ENCODE data around the gene TNXB. TPM values are rescaled to one million over a fixed set of nuclear protein-coding genes. Genes with fewer than 3 reads are reported as not detected.
"Not testable (repeated sequence)": the region's sequence is repeated elsewhere in the genome, so short reads cannot be mapped to it uniquely, and the experiment has no call there.

TNXB gene
- total RNA-seq, 1 donor from 2014 or later: 207 TPM

DNA sequence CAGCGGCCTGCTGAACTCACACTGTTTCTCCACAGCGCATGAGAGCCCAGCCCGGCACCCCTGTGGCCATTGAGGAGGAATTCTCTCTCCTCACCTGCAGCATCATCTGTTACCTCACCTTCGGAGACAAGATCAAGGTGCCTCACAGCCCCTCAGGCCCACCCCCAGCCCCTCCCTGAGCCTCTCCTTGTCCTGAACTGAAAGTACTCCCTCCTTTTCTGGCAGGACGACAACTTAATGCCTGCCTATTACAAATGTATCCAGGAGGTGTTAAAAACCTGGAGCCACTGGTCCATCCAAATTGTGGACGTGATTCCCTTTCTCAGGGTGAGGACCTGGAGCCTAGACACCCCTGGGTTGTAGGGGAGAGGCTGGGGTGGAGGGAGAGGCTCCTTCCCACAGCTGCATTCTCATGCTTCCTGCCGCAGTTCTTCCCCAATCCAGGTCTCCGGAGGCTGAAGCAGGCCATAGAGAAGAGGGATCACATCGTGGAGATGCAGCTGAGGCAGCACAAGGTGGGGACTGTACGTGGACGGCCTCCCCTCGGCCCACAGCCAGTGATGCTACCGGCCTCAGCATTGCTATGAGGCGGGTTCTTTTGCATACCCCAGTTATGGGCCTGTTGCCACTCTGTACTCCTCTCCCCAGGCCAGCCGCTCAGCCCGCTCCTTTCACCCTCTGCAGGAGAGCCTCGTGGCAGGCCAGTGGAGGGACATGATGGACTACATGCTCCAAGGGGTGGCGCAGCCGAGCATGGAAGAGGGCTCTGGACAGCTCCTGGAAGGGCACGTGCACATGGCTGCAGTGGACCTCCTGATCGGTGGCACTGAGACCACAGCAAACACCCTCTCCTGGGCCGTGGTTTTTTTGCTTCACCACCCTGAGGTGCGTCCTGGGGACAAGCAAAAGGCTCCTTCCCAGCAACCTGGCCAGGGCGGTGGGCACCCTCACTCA is 69.5 kb downstream of the TNXB start:
- H3K36me3 ChIP-seq; H3K4me3 ChIP-seq; H3K27me3 ChIP-seq; DNase-seq (ENCODE audit: extremely low spot score in 2 of 2); H3K27ac ChIP-seq; H3K9me3 ChIP-seq; intact Hi-C loops (cut with DNase I); H3K4me1 ChIP-seq: not testable (repeated sequence)

DNA sequence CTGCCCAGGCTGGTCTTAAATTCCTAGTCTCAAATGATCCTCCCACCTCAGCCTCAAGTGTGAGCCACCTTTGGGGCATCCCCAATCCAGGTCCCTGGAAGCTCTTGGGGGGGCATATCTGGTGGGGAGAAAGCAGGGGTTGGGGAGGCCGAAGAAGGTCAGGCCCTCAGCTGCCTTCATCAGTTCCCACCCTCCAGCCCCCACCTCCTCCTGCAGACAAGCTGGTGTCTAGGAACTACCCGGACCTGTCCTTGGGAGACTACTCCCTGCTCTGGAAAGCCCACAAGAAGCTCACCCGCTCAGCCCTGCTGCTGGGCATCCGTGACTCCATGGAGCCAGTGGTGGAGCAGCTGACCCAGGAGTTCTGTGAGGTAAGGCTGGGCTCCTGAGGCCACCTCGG is 70.3 kb downstream of the TNXB start:
- intact Hi-C loops (cut with DNase I); H3K27me3 ChIP-seq; DNase-seq (ENCODE audit: extremely low spot score in 2 of 2); H3K36me3 ChIP-seq; H3K4me1 ChIP-seq; H3K27ac ChIP-seq; H3K9me3 ChIP-seq; H3K4me3 ChIP-seq: not testable (repeated sequence)

DNA sequence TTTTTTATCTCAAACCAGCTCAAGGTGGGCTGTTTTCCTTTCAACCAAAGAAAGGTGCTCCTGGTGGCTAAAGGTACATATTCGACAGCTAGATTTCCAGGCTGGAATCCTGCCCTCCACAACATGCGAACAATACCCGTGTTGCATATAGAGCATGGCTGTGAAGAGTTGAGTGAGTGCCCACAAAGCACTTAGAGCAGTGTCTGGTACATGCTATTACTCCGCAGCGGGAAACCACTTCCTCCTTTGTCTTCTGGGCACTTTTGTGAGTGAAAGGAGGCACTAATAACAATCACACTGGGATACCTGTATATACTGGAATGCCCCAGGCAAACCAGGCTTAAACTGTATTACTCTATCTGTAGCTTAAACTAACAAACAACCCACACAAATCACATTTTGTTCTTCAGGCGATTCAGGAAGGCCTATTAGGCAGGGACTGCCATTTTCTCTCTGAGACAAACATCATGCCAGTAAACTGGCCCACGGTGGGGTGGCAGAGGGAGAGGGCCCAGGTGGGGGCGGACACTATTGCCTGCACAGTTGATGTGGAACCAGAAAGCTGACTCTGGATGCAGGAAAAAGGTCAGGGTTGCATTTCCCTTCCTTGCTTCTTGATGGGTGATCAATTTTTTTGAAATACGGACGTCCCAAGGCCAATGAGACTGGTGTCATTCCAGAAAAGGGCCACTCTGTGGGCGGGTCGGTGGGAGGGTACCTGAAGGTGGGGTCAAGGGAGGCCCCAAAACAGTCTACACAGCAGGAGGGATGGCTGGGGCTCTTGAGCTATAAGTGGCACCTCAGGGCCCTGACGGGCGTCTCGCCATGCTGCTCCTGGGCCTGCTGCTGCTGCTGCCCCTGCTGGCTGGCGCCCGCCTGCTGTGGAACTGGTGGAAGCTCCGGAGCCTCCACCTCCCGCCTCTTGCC is 71.3 kb downstream of the TNXB start, which contains the start of gene CYP21A2:
TSS of gene CYP21A2 (plus strand) at position 818 of the 927 bp plus-strand sequence. CDS start at position 826, 8 bp downstream.
- DNase-seq (ENCODE audit: extremely low spot score in 2 of 2); intact Hi-C loops (cut with DNase I); H3K27me3 ChIP-seq; H3K4me1 ChIP-seq; H3K4me3 ChIP-seq; H3K9me3 ChIP-seq; H3K36me3 ChIP-seq; H3K27ac ChIP-seq: not testable (repeated sequence)

DNA sequence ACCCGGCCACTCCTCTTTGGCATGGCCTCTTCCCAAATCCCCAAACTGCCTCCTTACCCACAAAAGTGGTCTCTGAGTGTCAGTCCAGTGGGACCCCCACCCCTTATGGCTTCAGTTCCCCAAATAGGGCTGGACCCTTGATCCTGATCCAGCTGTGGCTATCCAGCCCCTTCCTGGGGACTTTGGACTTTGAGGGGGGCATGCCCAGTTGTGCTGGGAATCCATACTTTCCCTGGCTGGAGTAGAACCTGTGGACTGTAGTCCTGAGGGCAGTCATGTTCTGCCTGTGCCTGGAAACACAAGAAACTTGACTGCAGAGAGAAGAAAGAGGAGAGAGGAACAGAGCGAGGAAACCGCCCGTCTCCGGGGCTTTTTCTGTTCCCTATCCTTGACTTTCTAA is 72.0 kb downstream of the TNXB start:
- H3K27ac ChIP-seq; H3K27me3 ChIP-seq; H3K4me3 ChIP-seq; H3K9me3 ChIP-seq; H3K4me1 ChIP-seq; H3K36me3 ChIP-seq; DNase-seq (ENCODE audit: extremely low spot score in 2 of 2); intact Hi-C loops (cut with DNase I): not testable (repeated sequence)

DNA sequence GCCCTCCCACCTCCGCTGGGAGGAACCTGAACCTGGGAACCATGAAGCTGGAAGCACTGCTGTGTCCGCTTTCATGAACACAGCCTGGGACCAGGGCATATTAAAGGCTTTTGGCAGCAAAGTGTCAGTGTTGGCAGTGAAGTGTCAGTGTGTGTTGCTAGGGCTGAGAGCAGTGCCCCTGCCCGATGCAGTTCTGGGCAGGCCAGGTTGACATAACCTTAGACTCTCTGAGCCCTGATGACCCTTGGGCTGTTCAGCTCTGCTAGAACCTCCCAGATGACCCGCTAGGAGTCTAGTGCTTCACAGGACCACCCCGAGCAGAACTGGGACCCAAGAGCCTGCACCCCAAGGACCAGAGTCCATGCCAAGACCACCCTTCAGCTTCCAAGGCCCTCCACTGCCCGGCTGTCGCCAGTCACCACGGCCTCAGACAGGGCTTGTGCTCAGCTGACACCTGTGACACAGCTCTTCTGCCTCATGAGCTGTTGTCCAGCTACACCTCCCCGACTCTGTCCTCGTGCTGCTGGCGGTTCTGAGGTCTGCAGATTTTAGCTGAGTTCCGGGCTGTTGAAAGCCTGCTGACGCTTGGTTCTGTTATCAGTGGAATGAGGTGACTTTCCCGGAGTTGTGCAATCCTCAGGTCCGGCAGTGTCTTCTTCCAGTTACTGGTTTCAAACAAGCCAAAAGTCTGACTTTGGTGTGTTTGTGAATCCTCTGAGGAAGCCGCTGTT is 73.7 kb downstream of the TNXB start:
- intact Hi-C loops (cut with DNase I); H3K27ac ChIP-seq; H3K27me3 ChIP-seq; H3K9me3 ChIP-seq; H3K4me1 ChIP-seq; H3K4me3 ChIP-seq; DNase-seq (ENCODE audit: extremely low spot score in 2 of 2); H3K36me3 ChIP-seq: not testable (repeated sequence)

DNA sequence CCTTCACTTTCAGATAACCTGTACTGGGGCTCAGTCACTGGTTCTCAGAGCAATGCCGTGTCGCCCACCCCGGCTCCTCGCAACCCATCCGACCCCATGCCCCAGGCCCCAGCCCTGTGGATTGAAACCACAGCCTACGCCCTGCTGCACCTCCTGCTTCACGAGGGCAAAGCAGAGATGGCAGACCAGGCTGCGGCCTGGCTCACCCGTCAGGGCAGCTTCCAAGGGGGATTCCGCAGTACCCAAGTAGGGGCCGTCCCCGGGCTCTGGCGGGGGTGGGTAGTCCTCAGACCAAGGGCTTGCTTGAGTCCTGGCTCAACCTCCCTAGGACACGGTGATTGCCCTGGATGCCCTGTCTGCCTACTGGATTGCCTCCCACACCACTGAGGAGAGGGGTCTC is 79.6 kb downstream of the TNXB start:
- H3K36me3 ChIP-seq; H3K4me3 ChIP-seq; H3K9me3 ChIP-seq; H3K27me3 ChIP-seq; H3K4me1 ChIP-seq; DNase-seq (ENCODE audit: extremely low spot score in 2 of 2); intact Hi-C loops (cut with DNase I); H3K27ac ChIP-seq: not testable (repeated sequence)

DNA sequence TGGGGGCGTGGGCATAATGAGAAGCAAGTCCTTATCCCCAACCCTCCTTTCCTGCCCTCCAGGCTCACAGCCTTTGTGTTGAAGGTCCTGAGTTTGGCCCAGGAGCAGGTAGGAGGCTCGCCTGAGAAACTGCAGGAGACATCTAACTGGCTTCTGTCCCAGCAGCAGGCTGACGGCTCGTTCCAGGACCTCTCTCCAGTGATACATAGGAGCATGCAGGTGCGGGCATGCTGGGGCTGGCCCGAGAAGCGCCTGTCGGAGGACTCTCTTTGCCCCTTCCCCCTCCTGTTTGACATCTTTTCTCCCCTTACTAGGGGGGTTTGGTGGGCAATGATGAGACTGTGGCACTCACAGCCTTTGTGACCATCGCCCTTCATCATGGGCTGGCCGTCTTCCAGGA is 80.5 kb downstream of the TNXB start:
- H3K4me3 ChIP-seq; H3K36me3 ChIP-seq; H3K9me3 ChIP-seq; H3K4me1 ChIP-seq; H3K27me3 ChIP-seq; intact Hi-C loops (cut with DNase I); DNase-seq (ENCODE audit: extremely low spot score in 2 of 2); H3K27ac ChIP-seq: not testable (repeated sequence)

DNA sequence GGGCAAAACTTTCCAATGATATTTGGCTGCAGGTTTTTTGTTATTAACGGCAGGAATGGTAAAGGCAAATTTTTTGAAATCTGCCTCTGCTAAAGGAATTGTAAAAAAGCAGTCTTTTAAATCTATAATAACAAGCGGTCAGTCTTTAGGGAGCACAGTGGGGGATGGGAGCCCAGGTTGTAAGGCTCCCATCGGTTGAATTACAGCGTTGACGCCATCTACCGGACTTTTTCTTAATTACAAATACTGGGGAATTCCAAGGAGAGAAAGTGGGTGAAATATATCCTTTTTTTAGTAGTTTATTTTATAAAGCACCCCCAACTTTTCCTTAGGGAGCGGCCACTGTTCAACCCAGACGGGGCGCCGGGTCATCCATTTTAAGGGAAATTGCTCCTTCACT is 87.0 kb downstream of the TNXB start:
- H3K4me1 ChIP-seq; H3K9me3 ChIP-seq; H3K27me3 ChIP-seq; intact Hi-C loops (cut with DNase I); DNase-seq (ENCODE audit: extremely low spot score in 2 of 2); H3K27ac ChIP-seq; H3K4me3 ChIP-seq; H3K36me3 ChIP-seq: not testable (repeated sequence)

DNA sequence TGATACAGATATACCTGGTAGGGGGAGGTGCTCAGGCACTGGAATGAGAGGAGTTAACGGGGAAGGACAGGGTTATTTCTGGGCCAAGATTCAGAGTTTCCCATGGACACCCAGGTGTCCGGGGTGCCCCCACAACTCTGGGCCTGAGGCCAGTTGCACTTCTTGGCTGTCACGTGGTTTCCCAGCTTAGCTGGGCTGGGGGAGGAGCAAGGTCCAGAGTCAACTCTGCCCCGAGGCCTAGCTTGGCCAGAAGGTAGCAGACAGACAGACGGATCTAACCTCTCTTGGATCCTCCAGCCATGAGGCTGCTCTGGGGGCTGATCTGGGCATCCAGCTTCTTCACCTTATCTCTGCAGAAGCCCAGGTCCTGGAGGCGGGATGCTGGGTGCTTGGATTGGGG is 94.6 kb downstream of the TNXB start, which contains the start of gene C4B:
TSS of gene C4B (plus strand) at position 249 of the 400 bp plus-strand sequence. CDS start at position 300, 51 bp downstream.
- DNase-seq (ENCODE audit: extremely low spot score in 2 of 2); H3K27ac ChIP-seq; H3K4me1 ChIP-seq; intact Hi-C loops (cut with DNase I); H3K9me3 ChIP-seq; H3K36me3 ChIP-seq; H3K4me3 ChIP-seq; H3K27me3 ChIP-seq: not testable (repeated sequence)

DNA sequence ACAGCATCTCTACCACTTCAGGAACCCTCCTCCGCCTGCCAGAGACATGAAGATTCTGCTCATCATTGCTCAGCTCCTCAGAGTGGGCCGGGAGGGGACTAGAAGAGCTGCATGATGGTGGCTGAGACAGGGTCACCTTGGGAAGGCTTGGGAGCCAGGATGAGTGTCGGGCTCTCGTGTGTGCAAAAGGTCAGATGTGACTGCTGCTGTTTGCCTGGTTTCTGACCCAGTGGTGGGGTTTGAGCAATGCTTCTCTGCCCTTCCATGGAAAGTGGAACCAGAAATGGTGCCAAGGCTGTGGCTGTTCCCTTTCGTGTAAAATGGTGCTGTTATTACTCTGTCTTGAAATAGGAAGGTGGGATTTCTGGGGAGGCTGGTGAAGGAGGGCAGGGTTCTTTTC is 95.4 kb downstream of the TNXB start:
- H3K4me1 ChIP-seq; H3K9me3 ChIP-seq; intact Hi-C loops (cut with DNase I); H3K27me3 ChIP-seq; DNase-seq (ENCODE audit: extremely low spot score in 2 of 2); H3K36me3 ChIP-seq; H3K27ac ChIP-seq; H3K4me3 ChIP-seq: not testable (repeated sequence)

DNA sequence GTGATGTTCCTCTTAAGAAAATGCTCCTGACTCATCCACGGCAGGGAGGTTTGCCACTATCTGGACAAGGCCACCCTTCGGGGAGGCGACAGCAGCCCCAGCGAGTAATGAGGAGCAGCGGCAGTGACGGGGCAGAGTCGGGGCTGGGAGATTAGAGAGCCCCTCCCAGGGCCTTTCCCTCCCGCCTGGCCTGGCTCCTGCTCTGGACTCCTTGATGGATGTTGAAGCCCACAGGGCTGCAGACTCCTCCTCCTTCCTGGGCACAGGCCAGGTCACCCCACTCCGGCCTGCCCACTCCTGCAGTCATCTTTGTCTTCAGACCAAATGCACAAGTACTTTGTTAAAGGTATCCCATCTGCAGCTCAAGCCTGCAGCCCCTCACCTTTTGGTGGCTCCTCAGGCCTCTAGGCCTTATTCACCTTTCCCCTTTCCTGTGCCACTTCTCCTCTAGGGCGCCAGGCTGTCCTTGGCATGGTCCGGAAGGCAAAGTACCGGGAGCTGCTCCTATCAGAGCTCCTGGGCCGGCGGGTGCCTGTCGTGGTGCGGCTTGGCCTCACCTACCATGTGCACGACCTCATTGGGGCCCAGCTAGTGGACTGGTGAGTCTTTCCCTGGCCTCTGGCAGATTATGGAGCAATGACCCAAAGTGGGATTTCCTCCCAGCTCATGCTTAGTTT is 96.1 kb downstream of the TNXB start:
- intact Hi-C loops (cut with DNase I); H3K27ac ChIP-seq; H3K36me3 ChIP-seq; H3K9me3 ChIP-seq; DNase-seq (ENCODE audit: extremely low spot score in 2 of 2); H3K27me3 ChIP-seq; H3K4me1 ChIP-seq; H3K4me3 ChIP-seq: not testable (repeated sequence)

DNA sequence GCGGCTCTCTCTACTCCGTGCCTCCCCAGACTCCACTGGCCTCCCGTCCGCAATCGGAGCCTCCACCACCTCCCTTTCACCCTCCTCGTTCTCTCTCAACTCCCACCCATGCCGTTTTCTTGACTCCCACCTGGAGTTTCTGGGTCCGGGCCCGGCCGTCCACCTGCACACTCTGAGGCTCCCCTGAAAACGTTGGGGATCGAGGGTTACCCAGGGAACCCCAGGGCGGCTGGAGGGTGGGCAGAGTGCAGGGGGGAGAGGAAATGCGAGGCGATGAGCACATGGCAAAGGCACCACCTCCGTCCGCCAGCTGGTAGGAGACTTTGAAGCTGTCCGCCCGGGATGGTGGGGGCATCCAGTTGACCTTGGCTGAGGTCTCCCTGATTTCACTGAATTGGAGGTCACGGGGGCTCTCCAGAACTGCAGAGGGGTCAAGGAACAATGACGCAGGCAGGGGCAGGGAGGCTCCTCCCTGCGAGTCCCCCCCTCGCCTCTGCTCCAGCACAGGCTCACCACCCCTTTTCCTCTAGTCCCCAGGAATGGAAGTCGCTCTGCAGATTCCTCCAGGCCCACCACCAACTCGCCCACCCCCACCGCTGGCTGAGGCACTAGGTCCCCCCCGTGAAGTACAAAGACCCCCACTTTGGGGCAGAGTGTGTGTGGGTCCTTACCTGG is 98.1 kb downstream of the TNXB start:
- intact Hi-C loops (cut with DNase I); H3K27me3 ChIP-seq; DNase-seq (ENCODE audit: extremely low spot score in 2 of 2); H3K27ac ChIP-seq; H3K36me3 ChIP-seq; H3K9me3 ChIP-seq; H3K4me3 ChIP-seq; H3K4me1 ChIP-seq: not testable (repeated sequence)
